Stimulated activated naive CD8-positive, alpha-beta T cell treated with anti-CD3 and anti-CD28 coated beads, Interleukin-15, amount 100 ng/mL, for 72 hours (primary cell): ENCODE data around the gene HSP90AA1.
A peak's percentile ranks its signal among the peaks of the same experiment; 100 is the strongest.

Experiments
- ATAC-seq: fragments of 150-1000 bp; cut with Tn5 transposase; 2 replicates; pipeline ENCODE4 v1.10.0; 2021; ENCODE audit warnings: mild to moderate bottlenecking, moderate library complexity
- DNase-seq, 2 donors: peaks; one replicate each; pipeline ENCODE4 v3.0.0; 2021 to 2022
- H3K27ac Mint-ChIP-seq, 2 donors: one replicate each; pipeline ENCODE4 v1.8.0; 2022; ENCODE audit warnings: mild to moderate bottlenecking in 2 of 2, mixed read lengths in 2 of 2, moderate library complexity in 2 of 2
- H3K27me3 Mint-ChIP-seq: one replicate; pipeline ENCODE4 v1.8.0; 2022; ENCODE audit warnings: mixed read lengths
- H3K4me1 Mint-ChIP-seq: one replicate; pipeline ENCODE4 v1.8.0; 2022; ENCODE audit warnings: mild to moderate bottlenecking, mixed read lengths
- H3K4me3 Mint-ChIP-seq, 2 donors: one replicate each; pipeline ENCODE4 v1.8.0; 2022; ENCODE audit warnings: mild to moderate bottlenecking in 2 of 2, mixed read lengths in 2 of 2, moderate library complexity in 1 of 2
- H3K9me3 Mint-ChIP-seq, 2 donors: one replicate each; pipeline ENCODE4 v1.8.0; 2022; ENCODE audit warnings: mixed read lengths in 2 of 2

HSP90AA1 gene

DNA sequence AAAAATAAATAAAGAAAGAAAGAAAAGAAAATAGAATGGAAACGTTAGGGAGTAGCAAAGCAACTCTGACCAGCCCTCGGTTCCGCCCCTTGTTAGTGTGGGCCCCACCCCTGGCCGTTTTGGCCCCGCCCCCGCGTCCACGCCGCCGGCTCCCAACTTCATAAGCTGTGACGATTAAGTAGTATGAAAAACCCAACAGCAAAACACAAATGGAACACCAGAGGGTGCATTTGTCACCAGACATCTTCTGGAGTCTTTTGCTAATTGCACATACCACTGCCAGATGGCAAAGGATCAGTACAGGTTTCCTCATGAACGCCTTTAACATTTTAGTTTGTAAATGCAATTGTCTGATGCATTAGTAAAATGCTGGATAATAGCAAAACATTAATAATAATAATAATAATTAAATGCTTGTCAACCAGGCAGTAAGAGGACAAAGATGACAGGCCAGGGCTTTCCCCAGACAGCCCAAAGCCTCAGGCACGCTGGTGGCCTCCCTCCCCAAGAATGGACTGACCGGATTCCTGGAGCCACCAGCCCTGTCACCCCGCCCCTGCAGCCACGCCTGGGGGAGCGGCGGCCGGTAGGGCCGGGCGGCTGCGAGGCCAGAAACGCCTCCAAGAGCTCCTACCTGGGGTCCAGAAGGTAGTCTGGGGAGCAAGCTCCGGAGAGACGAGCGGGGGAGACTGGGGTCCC lies 23.6 kb downstream of the HSP90AA1 start:
- no peaks in the 10 kb centered on the region for H3K9me3 Mint-ChIP-seq
- H3K27me3 Mint-ChIP-seq: no peaks in the 10 kb centered on the region
- no peak overlapping the region for H3K27ac Mint-ChIP-seq
- peak; percentile 88 for ATAC-seq
- DNase-seq: peak; percentile 58 to 63
- peaks cover 14% of the 10 kb centered on the region for H3K4me1 Mint-ChIP-seq
- no peak overlapping the region for H3K4me3 Mint-ChIP-seq

GRCh38 chr14:102058961-102059360 lies 27.9 kb downstream of the HSP90AA1 start:
- ATAC-seq (no peak), DNase-seq (no peak)
- Mint-ChIP-seq H3K9me3 (no peaks in the 10 kb centered on the region), H3K4me1 (peaks cover 13% of the 10 kb centered on the region), H3K27ac (no peak overlapping the region), H3K4me3 (no peak overlapping the region), H3K27me3 (no peaks in the 10 kb centered on the region)

- Mint-ChIP-seq H3K9me3 (no peaks in the 10 kb centered on the region), H3K27ac (no peak overlapping the region), H3K4me1 (peaks cover 13% of the 10 kb centered on the region), H3K27me3 (no peaks in the 10 kb centered on the region), H3K4me3 (no peak overlapping the region)
- DNase-seq (no peak), ATAC-seq (no peak)
Measured at GRCh38 chr14:102058146-102058545, 28.7 kb downstream of the HSP90AA1 start.

- Mint-ChIP-seq H3K27ac (no peak overlapping the region), H3K4me1 (peaks cover 13% of the 10 kb centered on the region), H3K4me3 (no peak overlapping the region), H3K27me3 (no peaks in the 10 kb centered on the region), H3K9me3 (no peaks in the 10 kb centered on the region)
- ATAC-seq (peak; percentile 27), DNase-seq (no peak)
Measured at GRCh38 chr14:102057480-102058114, 29.2 kb downstream of the HSP90AA1 start.

- H3K4me1 Mint-ChIP-seq: peaks cover 13% of the 10 kb centered on the region
- DNase-seq: no peak
- no peaks in the 10 kb centered on the region for H3K27me3 Mint-ChIP-seq
- no peaks in the 10 kb centered on the region for H3K9me3 Mint-ChIP-seq
- no peak overlapping the region for H3K4me3 Mint-ChIP-seq
- H3K27ac Mint-ChIP-seq: no peak overlapping the region
- ATAC-seq: peak; percentile 31
Measured at GRCh38 chr14:102056694-102057442, 30.0 kb downstream of the HSP90AA1 start.

GRCh38 chr14:102055181-102055901 lies 31.5 kb downstream of the HSP90AA1 start:
- peak overlapping the region; percentile 85 to 92 for H3K27ac Mint-ChIP-seq
- ATAC-seq (no peak), DNase-seq (no peak)
- no peak overlapping the region for H3K4me3 Mint-ChIP-seq
- peaks cover 13% of the 10 kb centered on the region for H3K4me1 Mint-ChIP-seq
- no peaks in the 10 kb centered on the region for H3K27me3 Mint-ChIP-seq
- no peaks in the 10 kb centered on the region for H3K9me3 Mint-ChIP-seq

GRCh38 chr14:102052522-102052921 lies 34.3 kb downstream of the HSP90AA1 start:
- DNase-seq (no peak), ATAC-seq (no peak)
- Mint-ChIP-seq H3K27ac (peak overlapping the region in 1 of 2 donors; percentile 48), H3K9me3 (no peaks in the 10 kb centered on the region), H3K4me1 (peaks cover 3% of the 10 kb centered on the region), H3K27me3 (no peaks in the 10 kb centered on the region), H3K4me3 (no peak overlapping the region)

DNA sequence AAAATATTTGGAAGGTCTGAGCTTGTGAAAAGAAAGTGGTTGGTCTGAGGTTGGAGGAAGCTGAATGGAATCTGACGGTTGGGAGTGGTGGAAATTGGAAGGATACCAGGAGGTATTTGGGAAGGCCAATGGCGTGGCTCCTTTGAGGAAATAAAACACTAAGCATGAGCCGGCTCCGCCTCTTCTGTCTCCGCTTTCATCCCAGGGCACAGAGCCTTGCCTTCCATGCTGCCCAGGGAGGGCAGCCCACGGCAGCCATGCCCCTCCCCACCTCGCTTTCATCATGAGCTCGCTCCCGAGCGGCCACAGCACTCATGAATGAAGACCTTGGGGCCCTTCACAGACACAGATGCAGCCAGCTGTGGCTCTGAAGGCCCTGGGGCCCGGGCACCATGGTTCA lies 36.2 kb downstream of the HSP90AA1 start:
- H3K27me3 Mint-ChIP-seq: no peaks in the 10 kb centered on the region
- DNase-seq: no peak
- no peak overlapping the region for H3K4me3 Mint-ChIP-seq
- no peak for ATAC-seq
- H3K4me1 Mint-ChIP-seq: no peaks in the 10 kb centered on the region
- no peak overlapping the region for H3K27ac Mint-ChIP-seq
- no peaks in the 10 kb centered on the region for H3K9me3 Mint-ChIP-seq

- H3K4me3 Mint-ChIP-seq: no peak overlapping the region
- ATAC-seq (no peak), DNase-seq (no peak)
- H3K4me1 Mint-ChIP-seq: no peaks in the 10 kb centered on the region
- no peak overlapping the region for H3K27ac Mint-ChIP-seq
- no peaks in the 10 kb centered on the region for H3K9me3 Mint-ChIP-seq
- no peaks in the 10 kb centered on the region for H3K27me3 Mint-ChIP-seq
Measured at GRCh38 chr14:102050026-102050405, 36.8 kb downstream of the HSP90AA1 start.

- Mint-ChIP-seq H3K4me3 (no peak overlapping the region), H3K27ac (peak overlapping the region in 1 of 2 donors; percentile 92), H3K9me3 (no peaks in the 10 kb centered on the region), H3K4me1 (no peaks in the 10 kb centered on the region), H3K27me3 (no peaks in the 10 kb centered on the region)
- ATAC-seq (no peak), DNase-seq (no peak)
Measured at GRCh38 chr14:102049258-102050025, 37.4 kb downstream of the HSP90AA1 start.

- Mint-ChIP-seq H3K9me3 (no peaks in the 10 kb centered on the region), H3K4me3 (no peak overlapping the region), H3K27ac (peak overlapping the region in 1 of 2 donors; percentile 31), H3K27me3 (no peaks in the 10 kb centered on the region), H3K4me1 (no peaks in the 10 kb centered on the region)
- DNase-seq (no peak), ATAC-seq (no peak)
Measured at GRCh38 chr14:102047808-102048540, 38.9 kb downstream of the HSP90AA1 start.

- Mint-ChIP-seq H3K4me1 (no peaks in the 10 kb centered on the region), H3K9me3 (no peaks in the 10 kb centered on the region), H3K27ac (peak overlapping the region in 1 of 2 donors; percentile 78), H3K4me3 (no peak overlapping the region), H3K27me3 (no peaks in the 10 kb centered on the region)
- ATAC-seq (peak; percentile 78), DNase-seq (peak in 1 of 2 donors; percentile 28)
Measured at GRCh38 chr14:102046337-102047278, 40.2 kb downstream of the HSP90AA1 start.

- H3K27ac Mint-ChIP-seq: peak overlapping the region in 1 of 2 donors; percentile 85
- DNase-seq (no peak), ATAC-seq (peak; percentile 18)
- H3K9me3 Mint-ChIP-seq: no peaks in the 10 kb centered on the region
- H3K4me3 Mint-ChIP-seq: no peak overlapping the region
- no peaks in the 10 kb centered on the region for H3K27me3 Mint-ChIP-seq
- H3K4me1 Mint-ChIP-seq: no peaks in the 10 kb centered on the region
Measured at GRCh38 chr14:102044566-102044965, 42.3 kb downstream of the HSP90AA1 start.
